Eye (tissue), 1 donor: ENCODE results near the gene PGBD5.

Experiments
- DNase-seq: peaks from one replicate; pipeline ENCODE4 v3.0.0-alpha.2; 2015

Gene PGBD5

DNA sequence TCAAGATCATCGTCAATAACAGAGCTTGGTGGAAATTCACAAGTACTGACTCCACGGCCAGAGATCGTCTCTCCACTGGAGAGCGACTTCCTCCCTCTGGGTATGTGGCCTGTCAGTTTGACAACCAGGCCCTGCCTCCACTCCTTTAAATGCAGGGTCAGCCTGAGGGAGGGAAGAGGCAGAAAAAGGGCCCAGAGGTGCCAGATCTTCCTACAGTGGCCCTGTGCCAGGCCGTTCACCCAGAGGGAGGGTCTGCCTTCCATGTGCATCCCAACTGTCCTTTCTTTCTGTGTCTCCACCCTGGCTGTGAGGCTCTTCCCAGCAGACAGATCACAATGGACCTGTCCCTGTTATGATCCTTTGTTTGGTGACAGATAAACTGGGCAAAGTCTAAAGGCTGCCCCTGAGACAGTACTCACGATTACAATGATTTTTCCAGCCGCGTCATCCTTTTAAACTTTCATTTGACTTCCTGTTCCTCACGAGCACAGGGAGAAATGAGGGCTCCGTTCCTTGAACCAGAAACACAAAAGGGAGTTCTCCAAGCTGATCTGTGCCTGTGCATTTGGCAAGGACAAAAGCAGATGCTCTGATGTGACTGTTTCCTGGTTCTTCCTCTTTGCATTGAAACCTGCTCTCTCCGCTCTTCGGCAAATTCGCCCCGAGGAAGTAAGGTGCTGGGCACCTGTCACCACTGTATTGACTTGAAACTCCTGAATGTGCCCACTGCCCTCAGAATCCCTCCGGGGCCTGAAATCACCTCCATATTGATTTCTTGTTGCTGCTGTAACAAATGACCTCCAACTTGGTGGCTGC is 126.7 kb downstream of the PGBD5 start:
- no peak for DNase-seq

DNA sequence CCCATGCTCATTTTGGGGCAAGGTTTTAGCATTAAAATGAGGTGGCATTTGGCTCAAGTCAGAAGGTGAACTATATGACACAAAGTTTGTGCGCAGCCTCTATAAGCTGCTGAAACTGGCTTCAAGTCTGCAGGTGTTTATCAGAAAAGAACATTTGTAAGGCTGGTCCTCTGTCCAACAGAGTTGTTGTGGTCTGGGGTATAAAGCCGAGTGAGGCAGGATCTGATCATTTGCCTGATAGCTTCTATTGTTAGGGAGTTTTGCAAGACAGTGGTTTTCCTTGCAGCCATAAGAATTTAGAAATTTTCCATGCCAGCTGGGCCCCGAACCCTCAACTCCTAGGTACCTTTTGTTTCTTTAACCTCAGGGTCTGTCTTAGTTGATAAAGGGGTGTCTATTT is 130.8 kb downstream of the PGBD5 start:
- DNase-seq = no peak

DNA sequence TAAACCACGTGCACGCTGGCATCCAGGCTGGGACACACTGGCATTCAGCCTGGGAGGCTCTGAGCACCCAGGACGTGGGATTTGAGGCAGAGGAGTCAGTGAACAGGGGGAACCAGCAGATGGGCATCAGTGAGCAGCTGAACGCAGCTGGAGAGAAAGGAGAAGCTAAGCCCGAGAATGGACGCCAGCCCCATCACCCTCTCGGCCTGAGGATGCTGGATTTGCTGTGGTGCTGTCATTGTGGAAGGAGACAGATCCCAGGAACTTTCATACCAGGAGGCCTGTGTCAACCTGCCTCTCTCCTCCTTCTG is 132.8 kb downstream of the PGBD5 start:
- no peak for DNase-seq

DNA sequence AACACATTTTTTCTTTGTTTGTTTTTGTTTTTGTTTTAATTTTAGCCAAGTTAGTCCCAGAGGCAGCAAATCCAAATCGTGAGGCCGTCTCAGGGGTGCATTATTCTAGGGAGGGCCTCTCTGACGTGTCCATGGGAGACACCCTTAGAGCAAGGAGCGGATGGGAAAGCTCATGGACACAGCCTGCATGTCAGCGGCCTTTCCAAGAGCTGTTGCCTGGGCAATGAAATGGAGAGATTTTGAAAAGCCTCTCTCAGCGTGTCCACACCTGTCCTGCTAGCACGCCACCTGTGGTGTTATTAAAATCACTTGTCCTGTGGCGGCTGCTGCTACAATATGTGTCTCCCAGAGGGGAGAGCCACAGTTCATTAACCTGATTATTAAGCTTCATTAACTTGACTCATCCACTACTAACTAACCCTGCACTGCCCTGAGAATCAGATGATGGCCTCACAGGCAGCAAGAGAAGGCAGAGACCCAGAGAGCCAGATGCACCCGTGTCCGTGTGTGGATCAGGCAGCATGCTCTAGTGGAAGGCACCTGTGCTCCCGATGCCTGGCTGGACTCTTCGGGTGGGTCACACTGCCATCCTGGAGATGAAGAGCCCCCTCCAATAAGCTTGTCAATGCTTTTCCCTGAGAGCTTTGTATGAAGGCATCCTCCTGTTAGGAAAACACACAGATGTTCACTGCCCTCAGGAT is 133.3 kb downstream of the PGBD5 start:
- peak; percentile 71 for DNase-seq

DNA sequence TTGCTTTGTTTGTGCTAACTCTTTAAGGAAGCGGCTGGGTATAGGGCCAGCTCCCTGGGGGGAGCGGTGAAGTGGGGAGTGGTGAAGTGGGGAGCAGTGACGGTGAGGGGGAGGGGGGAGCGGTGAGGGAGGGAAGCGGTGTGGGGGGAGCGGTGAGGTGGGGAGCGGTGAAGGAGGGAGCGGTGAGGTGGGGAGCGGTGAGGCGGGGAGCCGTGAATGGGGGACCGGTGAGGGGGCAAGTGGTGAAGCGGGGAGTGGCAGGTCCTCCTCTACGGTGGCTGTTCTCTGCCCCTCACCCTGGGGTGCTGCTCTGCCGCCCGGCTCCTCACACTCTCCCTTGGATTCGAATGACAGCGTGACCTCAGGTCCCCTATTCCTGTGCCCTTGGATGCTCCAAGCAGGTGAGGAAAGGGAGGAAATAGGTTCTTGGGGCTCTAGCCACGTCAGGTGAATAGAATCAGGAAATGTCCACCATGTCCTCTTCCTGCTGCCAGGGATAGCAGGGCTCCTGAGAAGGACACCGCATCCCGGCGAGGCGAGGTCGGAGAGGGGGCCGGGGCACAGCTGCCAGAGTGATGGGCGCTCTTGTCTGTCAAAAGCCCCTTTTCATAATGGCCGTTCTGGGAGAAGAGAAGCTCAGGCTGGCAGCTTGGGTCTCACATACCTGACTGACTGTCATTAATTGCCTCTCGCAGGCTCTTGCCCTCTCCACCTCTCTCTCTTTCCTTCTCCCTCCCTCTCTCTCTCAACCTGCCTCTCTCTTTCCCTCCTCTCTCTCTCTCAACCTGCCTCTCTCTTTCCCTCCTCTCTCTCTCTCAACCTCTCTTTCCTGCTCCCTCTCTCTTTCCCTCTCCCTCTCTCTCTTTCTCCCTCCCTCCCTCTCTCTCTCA is 134.2 kb downstream of the PGBD5 start:
- peak; percentile 44 for DNase-seq

DNA sequence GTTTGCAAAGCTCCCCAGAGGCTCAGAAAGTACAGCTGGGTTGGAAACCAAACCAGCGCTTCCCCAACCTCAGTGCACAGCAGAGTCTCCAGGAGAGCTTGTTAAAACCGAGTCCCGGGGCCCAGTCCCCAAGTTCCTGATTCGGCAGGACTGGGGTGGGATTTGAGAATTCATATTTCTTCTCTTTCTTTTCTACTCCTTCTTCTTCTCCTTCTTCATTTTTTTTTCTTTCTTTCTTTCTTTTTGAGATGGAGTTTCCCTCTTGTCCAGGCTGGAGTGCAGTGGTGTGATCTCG is 136.8 kb downstream of the PGBD5 start:
- no peak for DNase-seq

DNA sequence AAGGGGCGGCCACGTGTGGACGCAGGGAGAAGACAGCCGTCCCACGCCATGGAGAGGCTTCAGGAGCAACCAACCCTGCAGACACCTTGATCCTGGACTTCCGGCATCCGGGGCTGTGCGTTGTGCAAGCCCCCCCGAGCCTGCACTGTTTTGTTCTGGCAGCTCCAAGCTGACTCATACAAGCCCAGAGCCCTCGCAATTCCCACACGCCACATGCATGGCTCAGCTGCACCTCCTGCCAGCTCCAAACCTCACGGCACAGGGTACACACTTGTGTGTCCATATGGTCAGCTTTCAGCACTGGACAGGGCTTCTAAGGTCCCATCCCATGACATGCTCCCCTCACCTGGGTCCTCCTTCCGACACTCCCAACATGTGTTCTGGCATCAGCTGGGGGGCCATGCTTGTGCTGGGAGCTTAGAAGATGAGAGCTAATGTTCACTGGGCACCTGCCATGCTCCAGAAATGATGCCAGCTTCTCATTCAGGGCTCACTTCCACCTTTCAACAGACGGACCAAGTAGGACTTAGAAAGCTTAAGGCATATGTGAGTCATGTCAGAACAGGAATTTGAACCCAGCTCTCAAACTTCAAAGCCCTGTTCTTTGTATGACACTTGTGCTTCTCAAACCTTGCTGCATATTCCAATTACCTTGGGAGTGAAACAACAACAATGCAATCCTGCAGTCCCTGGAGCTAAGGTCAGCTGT is 137.3 kb downstream of the PGBD5 start:
- DNase-seq = no peak

DNA sequence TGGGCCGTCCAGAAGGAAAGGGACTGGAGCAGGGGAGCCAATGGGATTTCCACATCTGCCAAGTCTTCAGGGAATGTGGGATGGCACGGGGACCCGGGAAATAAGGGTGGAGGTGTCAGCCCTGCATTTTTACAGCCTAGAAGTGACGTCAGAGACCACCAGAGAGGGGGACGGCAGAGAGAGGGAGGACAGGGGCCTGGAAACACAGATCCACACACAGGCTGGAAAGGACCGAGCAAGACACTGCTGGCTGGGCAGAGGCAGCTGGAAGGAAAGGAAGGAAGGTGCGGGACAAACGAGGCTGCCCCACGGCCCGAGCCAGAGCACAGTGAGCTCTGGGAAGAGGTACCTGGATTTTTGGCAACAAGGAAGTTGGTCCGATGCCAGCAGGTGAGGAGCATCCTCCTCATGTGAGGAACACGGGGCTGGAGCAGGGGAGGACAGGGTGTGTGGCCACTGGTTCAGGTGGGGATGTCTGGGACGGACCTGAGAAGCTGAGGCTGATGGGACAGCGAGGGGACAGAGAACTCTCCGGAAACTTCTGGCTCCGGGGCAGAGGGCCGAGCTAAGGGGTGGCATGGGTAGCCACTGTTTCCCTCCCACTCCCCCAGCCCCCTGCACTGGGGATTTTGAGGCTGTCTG is 138.3 kb downstream of the PGBD5 start:
- no peak for DNase-seq

DNA sequence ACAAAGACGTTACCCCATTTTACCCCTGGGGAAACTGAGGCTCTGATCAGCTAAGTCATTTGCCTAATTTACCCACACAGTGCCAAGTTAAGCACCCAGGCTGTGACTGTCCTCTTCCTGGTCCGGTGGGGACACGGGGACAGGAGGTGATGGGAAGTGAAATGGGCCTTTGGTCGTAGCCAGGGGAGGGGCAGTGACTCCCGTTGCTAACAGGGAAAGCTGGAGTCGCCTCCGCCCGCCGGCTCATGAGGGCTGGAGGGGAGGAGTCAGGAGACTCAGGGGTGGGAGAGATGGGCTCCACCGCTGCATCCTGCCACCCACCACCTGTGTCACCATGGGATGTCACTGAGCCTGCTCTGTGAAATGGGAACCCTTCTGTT is 139.3 kb downstream of the PGBD5 start:
- no peak for DNase-seq

DNA sequence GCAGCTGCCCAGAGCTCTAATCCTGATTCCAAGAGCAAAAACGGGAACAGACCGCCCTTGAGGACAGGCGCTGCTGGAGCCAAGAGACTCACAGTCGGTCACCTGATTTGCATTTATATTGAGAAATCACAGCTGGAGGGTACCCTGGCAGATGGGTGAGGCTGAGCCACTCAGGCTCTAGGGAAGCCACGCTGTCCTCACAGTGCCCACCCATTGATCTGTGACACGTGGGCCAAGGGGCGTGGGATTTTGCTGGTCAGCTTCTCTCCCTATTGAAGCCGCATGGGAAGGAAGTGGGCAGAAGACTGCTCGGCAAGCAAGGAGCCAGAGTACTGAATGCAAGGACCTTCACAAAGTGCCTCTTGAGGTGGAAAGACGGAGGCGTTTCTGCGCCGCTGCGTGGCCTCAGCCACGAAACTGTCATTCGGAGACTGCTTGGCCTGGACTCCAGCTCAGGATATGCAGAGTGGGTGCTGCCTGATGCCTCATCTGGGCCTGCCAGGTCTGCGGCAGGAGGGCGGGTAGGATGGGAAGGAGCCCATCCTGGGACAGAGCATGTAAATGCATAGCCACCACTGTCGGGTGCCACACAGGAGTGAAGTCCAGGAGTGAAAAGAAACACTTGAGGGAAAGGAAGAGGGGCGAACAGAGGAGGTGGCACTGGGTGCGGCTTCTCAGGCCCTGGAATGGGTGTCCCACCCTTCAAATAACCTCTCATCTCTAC is 139.8 kb downstream of the PGBD5 start:
- DNase-seq = no peak

DNA sequence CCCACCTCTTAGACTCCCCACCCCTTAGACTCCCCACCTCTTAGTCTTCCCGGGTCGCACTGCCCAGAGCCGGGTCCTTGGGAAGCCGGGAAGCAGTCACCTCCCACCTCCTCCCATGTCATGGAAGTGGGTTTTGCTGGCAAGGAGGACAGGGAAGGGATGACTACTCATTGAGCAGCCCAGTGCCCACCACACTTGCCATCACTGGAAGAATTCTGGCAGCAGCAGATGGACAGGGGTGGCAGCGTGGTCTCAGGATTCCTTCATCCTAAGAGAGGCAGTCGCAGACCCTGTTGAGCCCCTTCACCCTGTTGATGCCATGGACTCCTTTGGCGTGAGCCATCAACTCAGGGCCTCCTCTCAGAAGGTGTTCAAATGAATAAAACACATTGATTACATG is 140.8 kb downstream of the PGBD5 start:
- no peak for DNase-seq

DNA sequence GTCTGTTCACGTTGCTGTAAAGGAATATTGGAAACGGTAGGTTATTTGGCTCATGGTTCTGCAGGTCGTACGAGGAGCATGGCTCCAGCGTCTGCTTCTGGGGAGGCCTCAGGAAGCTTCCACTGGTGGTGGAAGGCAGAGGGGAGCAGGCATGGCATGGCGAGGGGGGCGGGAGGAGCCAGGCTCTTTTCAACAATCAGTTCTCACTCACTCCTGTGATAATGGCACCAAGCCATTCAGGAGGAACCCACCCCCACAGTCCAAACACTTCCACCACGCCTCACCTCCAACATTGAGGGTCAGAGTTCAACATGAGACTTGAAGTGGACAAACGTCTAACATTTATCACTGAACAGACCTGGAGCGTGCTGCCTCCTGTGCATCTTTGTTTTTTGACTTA is 141.2 kb downstream of the PGBD5 start:
- DNase-seq = no peak

DNA sequence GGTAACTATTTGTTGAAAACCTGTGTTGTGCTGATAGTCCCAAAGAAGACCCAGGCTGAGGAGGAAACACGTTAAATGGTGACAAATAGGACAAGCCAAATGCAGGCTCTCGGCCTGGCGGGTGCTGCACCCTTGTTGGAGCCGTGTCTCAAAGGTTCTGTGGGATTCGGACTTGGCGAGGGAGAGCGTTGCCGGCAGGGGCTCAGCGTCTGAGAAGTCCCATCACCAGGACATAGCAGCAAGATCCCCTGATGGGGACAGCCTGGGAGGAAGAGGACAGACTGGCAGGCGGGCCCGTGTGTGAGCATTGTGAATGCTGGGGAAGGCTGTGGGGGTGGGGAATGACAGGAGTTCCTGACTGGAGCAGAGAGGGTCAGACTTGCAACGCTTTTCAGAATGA is 142.5 kb downstream of the PGBD5 start:
- DNase-seq = no peak

DNA sequence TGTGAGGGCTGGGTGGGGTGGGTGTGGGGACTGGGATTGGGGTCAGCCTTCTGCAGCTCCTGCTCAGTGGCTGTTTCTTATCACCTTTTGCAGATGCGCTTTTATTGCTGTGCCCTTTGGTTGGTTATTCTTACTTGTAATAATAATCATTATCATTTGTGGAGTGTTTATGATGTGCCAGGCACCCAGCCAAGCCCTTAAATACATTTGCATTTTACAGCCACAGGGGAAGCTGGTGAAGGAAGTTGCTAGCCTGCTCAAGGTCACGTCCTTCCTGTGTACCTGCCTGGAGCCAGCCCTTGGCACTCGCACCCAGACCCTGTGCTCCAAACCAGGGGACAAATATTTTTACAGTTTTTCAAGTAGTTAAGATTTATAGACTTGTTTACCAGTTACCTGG is 144.0 kb downstream of the PGBD5 start:
- DNase-seq = no peak

DNA sequence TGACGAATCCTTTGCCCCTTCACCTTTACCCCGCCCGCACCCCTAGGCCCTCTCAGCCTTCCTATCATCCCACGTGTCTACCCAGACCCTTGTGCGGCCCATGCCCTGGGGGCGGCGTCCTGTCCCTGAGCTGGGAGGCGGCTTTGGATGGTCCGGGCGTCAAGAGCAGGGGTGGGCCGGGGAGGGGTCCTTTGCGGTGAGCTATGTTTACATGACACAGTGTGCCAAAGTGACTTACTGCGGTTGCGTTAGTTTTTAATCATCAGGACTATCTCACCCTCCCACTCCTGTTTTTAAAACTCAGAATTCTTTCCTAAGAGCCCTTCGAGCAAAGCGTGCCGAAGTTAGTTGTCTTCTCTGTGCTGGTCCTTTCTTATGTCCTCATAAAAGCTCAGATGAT is 144.6 kb downstream of the PGBD5 start:
- DNase-seq = no peak

DNA sequence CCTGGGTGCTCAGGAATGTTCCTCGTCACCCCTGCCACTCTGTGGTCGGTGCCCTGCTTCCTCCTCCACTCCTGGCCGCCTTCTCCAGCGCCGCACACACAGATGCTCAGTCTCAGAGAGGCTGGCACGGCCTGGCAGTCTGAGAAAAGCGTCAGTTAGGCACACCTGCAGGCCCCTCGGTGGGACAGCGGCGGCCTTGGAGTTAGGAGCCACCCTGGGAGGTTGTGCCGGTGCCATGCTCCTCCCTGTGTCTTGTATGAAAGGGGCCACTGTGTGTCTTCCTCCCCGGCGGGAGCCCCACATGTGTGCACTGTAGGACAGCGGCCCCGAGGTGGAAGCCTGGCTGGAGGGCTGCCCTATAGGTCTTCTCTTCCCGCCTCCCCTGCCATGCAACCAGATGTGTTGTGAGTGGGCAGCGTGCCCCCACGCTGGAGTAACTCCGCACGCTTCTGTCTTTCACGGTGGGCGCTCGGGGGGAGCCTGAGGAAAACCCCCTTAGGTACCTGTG is 145.2 kb downstream of the PGBD5 start:
- DNase-seq = no peak

DNA sequence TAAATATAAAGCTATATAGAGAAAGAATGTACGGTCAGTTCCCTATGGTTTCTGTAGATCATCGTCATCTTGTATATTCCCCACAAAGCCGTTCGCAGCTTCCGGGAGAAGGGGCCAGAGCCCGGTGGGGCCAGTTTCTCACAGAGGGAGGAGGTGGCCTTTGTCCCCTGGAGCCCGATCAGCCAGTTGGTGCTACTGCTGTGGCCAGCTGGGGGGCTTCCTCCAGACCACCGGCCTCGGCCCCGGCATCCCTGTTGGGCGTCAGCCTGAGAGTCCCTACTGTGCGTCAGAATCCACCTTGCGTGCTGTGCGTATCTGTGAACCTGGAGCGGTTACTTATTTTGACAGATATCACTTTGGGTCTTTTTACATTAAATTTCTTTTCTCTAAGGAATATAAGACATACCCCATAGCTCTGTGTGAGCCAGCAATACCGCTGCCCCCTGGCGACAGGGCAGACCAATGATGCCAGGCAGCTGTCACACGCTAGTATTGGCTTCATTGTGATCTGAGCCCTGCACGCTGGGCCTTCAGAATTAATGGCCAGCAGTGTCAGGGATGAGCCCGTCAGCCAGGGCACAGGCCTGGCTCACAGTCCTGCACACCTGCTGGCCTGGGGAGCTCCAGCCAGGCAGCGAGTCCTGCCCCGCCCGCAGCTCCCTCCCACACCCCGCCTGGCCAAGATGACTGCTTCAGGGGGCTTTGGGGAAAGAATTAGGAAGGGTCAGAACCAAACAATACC is 145.9 kb downstream of the PGBD5 start:
- no peak for DNase-seq

DNA sequence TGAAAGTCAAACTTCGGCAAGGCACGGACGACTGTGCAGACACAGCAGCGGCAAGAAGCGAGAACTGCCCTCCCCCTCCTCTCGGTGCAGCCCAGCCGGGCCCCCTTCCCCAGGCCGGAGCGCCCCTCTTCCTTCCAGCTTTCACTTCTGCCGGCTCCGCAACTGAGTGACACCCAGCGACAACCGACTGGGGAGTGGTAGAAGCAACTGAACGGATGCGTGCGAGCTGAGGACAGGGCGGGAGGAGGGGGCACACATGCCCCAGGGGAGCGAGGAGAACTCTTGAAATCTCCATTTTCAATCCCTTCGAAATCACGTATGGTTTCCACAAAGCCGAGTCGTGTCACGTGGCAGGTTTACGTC is 146.6 kb downstream of the PGBD5 start:
- DNase-seq = no peak

DNA sequence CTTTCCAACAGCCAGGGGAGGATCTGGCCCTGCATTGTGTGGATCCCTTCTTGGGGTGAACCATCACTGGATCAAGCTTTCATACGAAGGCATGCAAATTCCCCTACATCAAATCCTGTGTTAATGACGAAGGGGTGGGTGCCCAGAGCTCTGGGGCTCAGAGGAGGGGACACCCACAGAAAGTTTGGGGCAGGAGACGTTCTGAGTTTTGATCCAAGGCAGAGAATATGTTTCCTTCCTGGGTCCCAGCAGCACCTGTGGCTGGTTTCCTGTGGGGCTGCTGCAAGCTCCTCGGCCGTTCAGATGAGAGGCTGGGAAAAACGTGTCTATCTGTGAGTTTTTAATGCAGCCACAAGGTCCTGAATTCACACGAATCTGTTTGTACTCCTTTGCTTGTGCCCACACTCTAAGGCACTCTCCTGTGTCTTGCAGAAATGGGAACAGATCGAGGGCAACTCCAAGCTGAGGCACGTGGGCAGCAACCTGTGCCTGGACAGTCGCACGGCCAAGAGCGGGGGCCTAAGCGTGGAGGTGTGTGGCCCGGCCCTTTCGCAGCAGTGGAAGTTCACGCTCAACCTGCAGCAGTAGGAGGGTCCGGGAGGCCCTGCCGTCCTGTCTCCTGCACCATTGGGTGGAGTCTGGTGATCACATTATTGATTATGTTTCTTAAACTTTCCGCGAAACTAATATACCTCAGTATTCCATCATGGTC is 147.1 kb downstream of the PGBD5 start:
- DNase-seq = no peak

DNA sequence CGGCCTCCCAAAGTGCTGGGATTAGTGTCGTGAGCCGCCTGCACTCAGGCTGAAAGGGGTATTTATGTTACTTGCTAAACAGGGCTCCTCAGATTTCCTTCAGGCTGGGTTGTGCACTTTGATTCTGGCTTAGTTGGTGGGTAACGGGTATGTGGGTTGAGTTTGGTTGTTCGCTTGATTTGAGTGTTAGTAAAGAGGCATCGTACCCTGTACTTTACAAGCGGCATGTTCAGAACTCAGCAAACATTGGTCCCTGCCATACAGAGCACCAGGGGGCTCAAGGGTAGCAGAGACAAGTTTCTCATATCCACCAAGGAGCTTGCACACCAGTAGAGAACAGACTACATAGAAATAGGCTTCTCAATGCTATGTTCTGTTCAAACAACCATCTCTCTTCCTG is 147.8 kb downstream of the PGBD5 start:
- no peak for DNase-seq
